Endothelial cell of umbilical vein (primary cell): ENCODE results near the gene MAN1A1. TPM values are rescaled to one million over a fixed set of nuclear protein-coding genes. Genes with fewer than 3 reads are reported as not detected.

ENCODE experiments used
- BruUV-seq: library from RNA; stranded (reverse); fragments of 400-500 nt; replicated peaks from 2 replicates; lab custom pipeline; 2021; lab: Mats Ljungman, UMichigan
- CTCF ChIA-PET: fragments of 300-600, 350-600 bp; sonication (Branson Sonifier 250); formaldehyde crosslinking; loops from one replicate; lab custom pipeline; 2021; ENCODE audit warnings: antibody characterized with exemption, inconsistent platforms; lab: Charles Lee
- POLR2A ChIA-PET: fragments of 300-600, 350-600 bp; sonication (Branson Sonifier 250); formaldehyde crosslinking; loops from one replicate; lab custom pipeline; 2021; ENCODE audit warnings: antibody characterized with exemption, inconsistent platforms; lab: Charles Lee
- DNase-seq: peaks from one replicate; pipeline ENCODE4 v3.0.0-alpha.2; 2011; ENCODE audit warnings: low read depth, low spot score
- FAIRE-seq: peaks from 2 replicates; lab custom pipeline; 2011; peaks lifted over from hg19 to GRCh38; lab: Jason Lieb, UNC
- H2AFZ ChIP-seq: 2 replicates; pipeline ENCODE4 v1.6.0; 2012; ENCODE audit warnings: low read depth, low read length, control low read depth, inconsistent platforms
- H3K27ac ChIP-seq: 2 replicates; pipeline ENCODE4 v1.5.1; 2011; ENCODE audit warnings: low read depth, mild to moderate bottlenecking, control low read depth, low read length, moderate library complexity; ENCODE audit not compliant: insufficient read depth
- H3K27me3 ChIP-seq, 2 experiments: 2 replicates each; pipeline versions ENCODE4 v1.6.0 to v1.6.1; 2011; ENCODE audit warnings: low read length in 2 of 2, mixed read lengths in 1 of 2; ENCODE audit not compliant: control insufficient read depth in 2 of 2, insufficient read depth in 2 of 2
- H3K36me3 ChIP-seq, 2 experiments: 2 replicates in 1 of 2; 3 replicates in 1 of 2; pipeline ENCODE4 v1.5.1; 2011; ENCODE audit warnings: low read length in 2 of 2, mild to moderate bottlenecking in 1 of 2, moderate library complexity in 1 of 2; ENCODE audit not compliant: control insufficient read depth in 2 of 2, insufficient read depth in 2 of 2; ENCODE audit errors: extremely low read depth in 1 of 2
- H3K4me1 ChIP-seq: 3 replicates; pipeline ENCODE4 v1.5.1; 2011; ENCODE audit warnings: mild to moderate bottlenecking, low read length; ENCODE audit not compliant: control insufficient read depth, insufficient read depth; ENCODE audit errors: extremely low read depth
- H3K4me2 ChIP-seq: 2 replicates; pipeline ENCODE4 v1.6.1; 2011; ENCODE audit warnings: low read length, control low read depth, mixed read lengths; ENCODE audit not compliant: insufficient read depth
- H3K4me3 ChIP-seq, 3 experiments: fragments of 200-600 bp in 1 of 3; sonication (generic), shearing (Covaris generic) in 1 of 3; replicated peaks in 1 of 3; 2 replicates each; pipeline ENCODE4 v1.5.1; 2011 to 2016; ENCODE audit warnings: control low read depth in 3 of 3, low read length in 3 of 3, mild to moderate bottlenecking in 2 of 3, inconsistent platforms in 1 of 3, low read depth in 1 of 3, moderate library complexity in 1 of 3; ENCODE audit not compliant: insufficient read depth in 1 of 3
- H3K79me2 ChIP-seq: 2 replicates; pipeline ENCODE4 v1.6.0; 2012; ENCODE audit warnings: low read length, inconsistent platforms; ENCODE audit not compliant: control insufficient read depth, insufficient read depth
- H3K9ac ChIP-seq: replicated peaks from 2 replicates; pipeline ENCODE3; 2011; ENCODE audit warnings: low read length, control low read depth; ENCODE audit not compliant: insufficient read depth; ENCODE audit errors: extremely low read depth
- H3K9me1 ChIP-seq: replicated peaks from 3 replicates; pipeline ENCODE4 v1.6.0; 2011; ENCODE audit warnings: mild to moderate bottlenecking, low read length; ENCODE audit not compliant: control insufficient read depth, insufficient read depth; ENCODE audit errors: extremely low read depth
- H3K9me3 ChIP-seq: replicated peaks from 2 replicates; pipeline ENCODE4 v1.5.1; 2012; ENCODE audit warnings: low read length, inconsistent platforms; ENCODE audit not compliant: control insufficient read depth, insufficient read depth
- H4K20me1 ChIP-seq: replicated peaks from 2 replicates; pipeline ENCODE3; 2011; ENCODE audit warnings: mild to moderate bottlenecking, low read length; ENCODE audit not compliant: control insufficient read depth, insufficient read depth; ENCODE audit errors: extremely low read depth
- EZH2 ChIP-seq: IDR thresholded peaks from 2 replicates; pipeline ENCODE4 v1.6.1; 2012; ENCODE audit warnings: borderline replicate concordance, low read depth, mild to moderate bottlenecking, moderate library complexity, low read length, inconsistent platforms; ENCODE audit not compliant: severe bottlenecking
- FOS ChIP-seq: IDR thresholded peaks from 2 replicates; pipeline ENCODE4 v1.6.1; 2011; ENCODE audit warnings: mild to moderate bottlenecking, low read length, moderate library complexity, borderline replicate concordance; ENCODE audit not compliant: insufficient read depth
- JUN ChIP-seq: IDR thresholded peaks from 2 replicates; pipeline ENCODE4 v1.6.1; 2011; ENCODE audit warnings: borderline replicate concordance, low read depth; ENCODE audit not compliant: insufficient read length, insufficient read depth
- MAX ChIP-seq: IDR thresholded peaks from 2 replicates; pipeline ENCODE4 v1.6.1; 2011; ENCODE audit not compliant: insufficient read depth, insufficient read length
- MYC ChIP-seq: IDR thresholded peaks from one replicate; pipeline ENCODE4 v1.6.1; 2011; ENCODE audit warnings: mild to moderate bottlenecking, low read depth, low read length
- POLR2A ChIP-seq: IDR thresholded peaks from 2 replicates; pipeline ENCODE4 v1.6.1; 2012; ENCODE audit warnings: low read depth, mild to moderate bottlenecking, control low read depth, low read length
- POLR2AphosphoS5 ChIP-seq: IDR thresholded peaks from 2 replicates; pipeline ENCODE4 v1.6.1; 2012; ENCODE audit warnings: low read depth, mild to moderate bottlenecking, control low read depth, low read length, moderate library complexity; ENCODE audit not compliant: insufficient read depth
- dilution Hi-C: fragments of 300-500 bp; cut with MboI; formaldehyde crosslinking; loops from one replicate; pipeline ENCODE4 v1.15.0; 2019; ENCODE audit warnings: low sequenced_read_pairs; ENCODE audit not compliant: extremely low pct_ligation_motif_present
- intact Hi-C: fragments of 100-400 bp; cut with micrococcal nuclease; formaldehyde crosslinking; loops from one replicate; pipeline ENCODE4 v1.10.0; 2022
- polyA plus RNA-seq, 4 experiments: library from polyadenylated mRNA; depleted of rRNA in 3 of 4; stranded (reverse) in 3 of 4; unstranded in 1 of 4; fragments of >200 nt; gene quantifications; 2 replicates each; pipeline versions ENCODE4 v1.2.1 to v1.2.3, GENCODE V29; 2011 to 2012; ENCODE audit warnings: missing spikeins in 1 of 4
- total RNA-seq: library from RNA; stranded (reverse); gene quantifications from 2 replicates; pipeline ENCODE4 v1.2.3, GENCODE V29; 2021
- TF ChIP-seq, protein P1 (sequence below), 2 donors: IDR thresholded peaks; 1 replicate in 1 of 2; 2 replicates in 1 of 2; pipeline ENCODE4 v1.5.1; 2011; ENCODE audit warnings: low read length in 2 of 2, mild to moderate bottlenecking in 2 of 2, moderate library complexity in 2 of 2, control low read depth in 1 of 2, inconsistent platforms in 1 of 2, low read depth in 1 of 2; ENCODE audit not compliant: insufficient read depth in 1 of 2; ENCODE audit errors: extremely low read depth in 1 of 2

MAN1A1 gene
- total and polyA plus RNA-seq, 2 donors (not counting 3 experiments of a cell fraction or from before 2014, with no cell fraction given): 3.3 to 12.9 TPM

GRCh38 chr6:119345114-119345513 is 4.4 kb downstream of the MAN1A1 start:
- intact Hi-C loops: loop anchor here (5.0 to 10.0 kb wide), 2 partner anchors 392 to 410 kb away; partner anchors contain the start of gene MCM9
- POLR2A ChIA-PET: no interaction called here
- CTCF ChIA-PET: no interaction called here
- no peaks in the 10 kb centered on the region for H3K9me3 ChIP-seq
- TF ChIP-seq FOS: no peak
- no peaks in the 10 kb centered on the region for H3K27me3 ChIP-seq
- H3K79me2 ChIP-seq: no peaks in the 10 kb centered on the region
- no peaks in the 10 kb centered on the region for H4K20me1 ChIP-seq
- no peak for DNase-seq
- no TSS peak for BruUV-seq
- no peak overlapping the region for H3K4me2 ChIP-seq
- H3K4me3 ChIP-seq: no peak overlapping the region
- H3K36me3 ChIP-seq: no peaks in the 10 kb centered on the region
- no peaks in the 10 kb centered on the region for H3K9me1 ChIP-seq
- H2AFZ ChIP-seq: no peak overlapping the region
- H3K27ac ChIP-seq: no peak overlapping the region
- dilution Hi-C loops: no loop called here
- H3K4me1 ChIP-seq: peaks cover 6% of the 10 kb centered on the region
- H3K9ac ChIP-seq: no peak overlapping the region
- no peak for FAIRE-seq

DNA sequence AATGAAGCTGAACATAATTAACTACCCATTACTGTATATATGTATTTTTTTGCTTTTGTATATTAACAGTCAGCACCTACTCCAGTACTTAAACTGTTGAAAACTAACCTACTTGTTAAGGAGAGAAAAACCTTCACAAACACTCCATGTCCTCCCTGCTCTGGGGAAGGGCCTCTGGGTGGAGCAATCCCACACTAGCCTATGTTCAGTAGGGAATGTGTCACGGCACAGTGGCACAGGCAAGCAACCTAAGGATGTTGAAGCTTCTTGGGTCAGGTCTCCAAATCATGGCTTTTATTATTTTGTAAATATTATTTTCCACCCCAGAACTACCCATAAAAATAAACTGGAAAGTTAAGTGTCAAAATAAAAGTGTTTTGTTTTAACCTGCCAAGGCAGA is 5.3 kb downstream of the MAN1A1 start:
- no peaks in the 10 kb centered on the region for H3K36me3 ChIP-seq
- no peak overlapping the region for H3K4me2 ChIP-seq
- no TSS peak for BruUV-seq
- TF ChIP-seq EZH2 (no peak), MYC (no peak), MAX (no peak), JUN (no peak), POLR2AphosphoS5 (no peak), POLR2A (no peak), FOS (no peak)
- TF ChIP-seq, protein P1, sequence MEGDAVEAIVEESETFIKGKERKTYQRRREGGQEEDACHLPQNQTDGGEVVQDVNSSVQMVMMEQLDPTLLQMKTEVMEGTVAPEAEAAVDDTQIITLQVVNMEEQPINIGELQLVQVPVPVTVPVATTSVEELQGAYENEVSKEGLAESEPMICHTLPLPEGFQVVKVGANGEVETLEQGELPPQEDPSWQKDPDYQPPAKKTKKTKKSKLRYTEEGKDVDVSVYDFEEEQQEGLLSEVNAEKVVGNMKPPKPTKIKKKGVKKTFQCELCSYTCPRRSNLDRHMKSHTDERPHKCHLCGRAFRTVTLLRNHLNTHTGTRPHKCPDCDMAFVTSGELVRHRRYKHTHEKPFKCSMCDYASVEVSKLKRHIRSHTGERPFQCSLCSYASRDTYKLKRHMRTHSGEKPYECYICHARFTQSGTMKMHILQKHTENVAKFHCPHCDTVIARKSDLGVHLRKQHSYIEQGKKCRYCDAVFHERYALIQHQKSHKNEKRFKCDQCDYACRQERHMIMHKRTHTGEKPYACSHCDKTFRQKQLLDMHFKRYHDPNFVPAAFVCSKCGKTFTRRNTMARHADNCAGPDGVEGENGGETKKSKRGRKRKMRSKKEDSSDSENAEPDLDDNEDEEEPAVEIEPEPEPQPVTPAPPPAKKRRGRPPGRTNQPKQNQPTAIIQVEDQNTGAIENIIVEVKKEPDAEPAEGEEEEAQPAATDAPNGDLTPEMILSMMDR (IDR thresholded peaks at IDR 0.05; ENCODE audit: extremely low read depth in 1 of 2, insufficient read depth in 1 of 2, low read depth in 1 of 2, low read length in 2 of 2): no peak
- H3K9me1 ChIP-seq: no peaks in the 10 kb centered on the region
- dilution Hi-C loops (no loop called here), intact Hi-C loops (loop anchor here (10.0 kb wide), 1 partner anchor 410 kb away; the partner anchor contains the start of gene MCM9)
- no peak overlapping the region for H2AFZ ChIP-seq
- H3K9me3 ChIP-seq: no peaks in the 10 kb centered on the region
- peaks cover 6% of the 10 kb centered on the region for H3K4me1 ChIP-seq
- ChIA-PET CTCF (no interaction called here), POLR2A (no interaction called here)
- H4K20me1 ChIP-seq: no peaks in the 10 kb centered on the region
- no peak overlapping the region for H3K9ac ChIP-seq
- DNase-seq (no peak), FAIRE-seq (no peak)
- H3K79me2 ChIP-seq: no peaks in the 10 kb centered on the region
- H3K27me3 ChIP-seq: no peaks in the 10 kb centered on the region
- H3K27ac ChIP-seq: no peak overlapping the region
- no peak overlapping the region for H3K4me3 ChIP-seq
